HG02763 (cell line): ENCODE data around the gene VAV1.
"Not testable (repeated sequence)": the region's sequence is repeated elsewhere in the genome, so short reads cannot be mapped to it uniquely, and the experiment has no call there.

Source experiments
- ATAC-seq: cut with Tn5 transposase; IDR thresholded peaks from one replicate; pipeline ENCODE4 v1.9.1; 2021; ENCODE audit warnings: mild to moderate bottlenecking, moderate library complexity; ENCODE audit not compliant: unreplicated experiment

The VAV1 gene

GRCh38 chr19:6779206-6779605, 6.7 kb downstream of the VAV1 start:
- ATAC-seq = no peak

- no peak for ATAC-seq
Observed at GRCh38 chr19:6787393-6787792, 14.9 kb downstream of the VAV1 start.

GRCh38 chr19:6788896-6789295, 16.4 kb downstream of the VAV1 start:
- ATAC-seq = no peak

- ATAC-seq = no peak
Observed at GRCh38 chr19:6790194-6791128, 18.0 kb downstream of the VAV1 start.

- no peak for ATAC-seq
Observed at GRCh38 chr19:6791237-6791636, 18.7 kb downstream of the VAV1 start.

- no peak for ATAC-seq
Observed at GRCh38 chr19:6793411-6793810, 20.9 kb downstream of the VAV1 start.

GRCh38 chr19:6793973-6794372, 21.5 kb downstream of the VAV1 start:
- no peak for ATAC-seq

GRCh38 chr19:6794686-6795431, 22.4 kb downstream of the VAV1 start:
- ATAC-seq = no peak

- ATAC-seq = no peak
Observed at GRCh38 chr19:6796278-6796677, 23.8 kb downstream of the VAV1 start.

GRCh38 chr19:6797646-6798045, 25.1 kb downstream of the VAV1 start:
- ATAC-seq = no peak

GRCh38 chr19:6800160-6800790, 27.8 kb downstream of the VAV1 start:
- not testable (repeated sequence) for ATAC-seq

- no peak for ATAC-seq
Observed at GRCh38 chr19:6800991-6801484, 28.5 kb downstream of the VAV1 start.

- peak; percentile 50 for ATAC-seq
Observed at GRCh38 chr19:6801485-6802086, 29.1 kb downstream of the VAV1 start.

- ATAC-seq = peak; percentile 48
Observed at GRCh38 chr19:6802336-6803035, 30.0 kb downstream of the VAV1 start.

GRCh38 chr19:6803036-6803404, 30.5 kb downstream of the VAV1 start:
- ATAC-seq = no peak

GRCh38 chr19:6806488-6806887, 34.0 kb downstream of the VAV1 start:
- ATAC-seq = no peak

GRCh38 chr19:6807291-6807690, 34.8 kb downstream of the VAV1 start:
- no peak for ATAC-seq

GRCh38 chr19:6808494-6808893, 36.0 kb downstream of the VAV1 start:
- ATAC-seq = no peak

GRCh38 chr19:6809262-6809661, 36.8 kb downstream of the VAV1 start:
- no peak for ATAC-seq

GRCh38 chr19:6811378-6811777, 38.9 kb downstream of the VAV1 start:
- no peak for ATAC-seq
